Neural progenitor cell (in vitro differentiated cells): ENCODE results near the gene TCTN3.

Experiments used
- CTCF ChIP-seq: fragments of 200-600 bp; sonication (generic); IDR thresholded peaks from 2 replicates; pipeline ENCODE4 v1.5.1; 2017; ENCODE audit warnings: antibody characterized with exemption, mild to moderate bottlenecking
- EZH2phosphoT487 ChIP-seq: fragments of 200-600 bp; sonication (generic); IDR thresholded peaks from 2 replicates; pipeline ENCODE4 v1.6.1; 2017; ENCODE audit warnings: antibody characterized with exemption

- TF ChIP-seq CTCF (no peak), EZH2phosphoT487 (no peak)
These were observed 18.2 kb downstream of the TCTN3 start for GRCh38 chr10:95675403-95676116.
